MM.1S (cell line): ENCODE results near the gene RIPOR1.

Source experiments
- DNase-seq: peaks from one replicate; pipeline ENCODE4 v3.0.0-alpha.2; 2015
- H2AFZ ChIP-seq: fragments of 300-600 bp; sonication (generic); 2 replicates; pipeline ENCODE4 v1.6.0; 2016; ENCODE audit warnings: antibody characterized with exemption, low read length
- H3F3A ChIP-seq: fragments of 300-600 bp; sonication (generic); 2 replicates; pipeline ENCODE4 v1.6.1; 2016; ENCODE audit warnings: mild to moderate bottlenecking, antibody characterized with exemption, low read length, moderate library complexity, mixed read lengths; ENCODE audit not compliant: insufficient read depth
- H3K27ac ChIP-seq: fragments of 300-600 bp; sonication (generic); 2 replicates; pipeline ENCODE4 v1.5.1; 2016; ENCODE audit warnings: mild to moderate bottlenecking, low read length
- H3K27me3 ChIP-seq: fragments of 300-600 bp; sonication (generic); replicated peaks from 2 replicates; pipeline ENCODE4 v1.6.0; 2016; ENCODE audit warnings: low read length; ENCODE audit not compliant: insufficient read depth
- H3K36me3 ChIP-seq: fragments of 300-600 bp; sonication (generic); replicated peaks from 2 replicates; pipeline ENCODE4 v1.6.1; 2016; ENCODE audit warnings: mild to moderate bottlenecking, low read length, mixed read lengths; ENCODE audit not compliant: insufficient read depth
- H3K4me1 ChIP-seq: fragments of 300-600 bp; sonication (generic); 2 replicates; pipeline ENCODE4 v1.6.1; 2016; ENCODE audit warnings: low read length, mixed read lengths
- H3K4me2 ChIP-seq: fragments of 300-600 bp; sonication (generic); 2 replicates; pipeline ENCODE4 v1.6.0; 2016; ENCODE audit warnings: low read depth, low read length
- H3K4me3 ChIP-seq: fragments of 300-600 bp; sonication (generic); 2 replicates; pipeline ENCODE4 v1.5.1; 2016; ENCODE audit warnings: low read length, mixed read lengths
- H3K79me2 ChIP-seq: fragments of 300-600 bp; sonication (generic); 2 replicates; pipeline ENCODE4 v1.6.1; 2016; ENCODE audit warnings: mixed run types, low read length, mixed read lengths
- H3K9ac ChIP-seq: fragments of 300-600 bp; sonication (generic); 2 replicates; pipeline ENCODE4 v1.6.1; 2016; ENCODE audit warnings: low read length, mixed read lengths
- H3K9me2 ChIP-seq: fragments of 300-600 bp; sonication (generic); replicated peaks from 2 replicates; pipeline ENCODE4 v1.6.1; 2016; ENCODE audit warnings: mild to moderate bottlenecking, low read length, mixed read lengths; ENCODE audit not compliant: insufficient read depth
- H3K9me3 ChIP-seq: fragments of 300-600 bp; sonication (generic); replicated peaks from 2 replicates; pipeline ENCODE4 v1.6.1; 2016; ENCODE audit warnings: mild to moderate bottlenecking, low read length, mixed read lengths; ENCODE audit not compliant: insufficient read depth
- H4K20me1 ChIP-seq: fragments of 300-600 bp; sonication (generic); 2 replicates; pipeline ENCODE4 v1.6.1; 2016; ENCODE audit warnings: mild to moderate bottlenecking, low read length, moderate library complexity, mixed read lengths; ENCODE audit not compliant: insufficient read depth
- EZH2 ChIP-seq: fragments of 300-600 bp; sonication (generic); optimal IDR thresholded peaks from 2 replicates; pipeline ENCODE3; 2017; ENCODE audit warnings: low read depth, mild to moderate bottlenecking, antibody characterized with exemption, low read length, mixed read lengths
- EZH2phosphoT487 ChIP-seq: fragments of 300-600 bp; sonication (generic); IDR thresholded peaks from 2 replicates; pipeline ENCODE4 v1.6.1; 2018; ENCODE audit warnings: antibody characterized with exemption, low read length
- TF ChIP-seq, protein P1 (sequence below): fragments of 300-600 bp; sonication (generic); IDR thresholded peaks from 2 replicates; pipeline ENCODE4 v1.5.1; 2016; ENCODE audit warnings: antibody characterized with exemption, low read length, mixed read lengths

RIPOR1 gene

DNA sequence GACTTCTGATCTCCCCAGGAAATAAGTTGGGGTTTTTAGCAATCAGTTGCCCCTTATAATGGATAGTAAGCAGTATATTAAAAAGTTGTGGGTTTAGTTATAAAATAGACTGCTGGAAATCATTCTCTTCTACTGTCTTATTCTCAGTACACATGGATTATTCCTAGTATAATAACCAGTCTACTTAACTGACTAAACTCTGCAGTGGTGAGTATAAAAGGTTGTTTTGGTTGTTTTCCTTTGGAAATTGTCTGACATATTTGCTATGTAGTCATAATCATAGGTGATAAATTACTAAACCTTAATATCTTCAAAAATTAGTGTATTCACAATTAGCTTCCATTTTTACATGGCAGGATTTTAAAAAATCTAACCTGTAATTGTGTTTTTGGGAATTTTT is 65.1 kb downstream of the RIPOR1 start:
- Histone ChIP-seq H3K9ac (no peak overlapping the region), H2AFZ (no peak overlapping the region), H3K4me3 (no peak overlapping the region), H3K27me3 (no peaks in the 10 kb centered on the region), H3K4me2 (no peak overlapping the region), H3K4me1 (no peaks in the 10 kb centered on the region), H3K27ac (no peak overlapping the region), H4K20me1 (0 out of 2 replicates have a peak, but pooled peaks cover 7% of the 10 kb centered on the region), H3K36me3 (no peaks in the 10 kb centered on the region; the same call in none of the 2 replicates), H3F3A (no peaks in the 10 kb centered on the region), H3K9me3 (no peaks in the 10 kb centered on the region), H3K9me2 (no peaks in the 10 kb centered on the region), H3K79me2 (peaks cover 55% of the 10 kb centered on the region)
- DNase-seq: no peak
- TF ChIP-seq, protein P1, sequence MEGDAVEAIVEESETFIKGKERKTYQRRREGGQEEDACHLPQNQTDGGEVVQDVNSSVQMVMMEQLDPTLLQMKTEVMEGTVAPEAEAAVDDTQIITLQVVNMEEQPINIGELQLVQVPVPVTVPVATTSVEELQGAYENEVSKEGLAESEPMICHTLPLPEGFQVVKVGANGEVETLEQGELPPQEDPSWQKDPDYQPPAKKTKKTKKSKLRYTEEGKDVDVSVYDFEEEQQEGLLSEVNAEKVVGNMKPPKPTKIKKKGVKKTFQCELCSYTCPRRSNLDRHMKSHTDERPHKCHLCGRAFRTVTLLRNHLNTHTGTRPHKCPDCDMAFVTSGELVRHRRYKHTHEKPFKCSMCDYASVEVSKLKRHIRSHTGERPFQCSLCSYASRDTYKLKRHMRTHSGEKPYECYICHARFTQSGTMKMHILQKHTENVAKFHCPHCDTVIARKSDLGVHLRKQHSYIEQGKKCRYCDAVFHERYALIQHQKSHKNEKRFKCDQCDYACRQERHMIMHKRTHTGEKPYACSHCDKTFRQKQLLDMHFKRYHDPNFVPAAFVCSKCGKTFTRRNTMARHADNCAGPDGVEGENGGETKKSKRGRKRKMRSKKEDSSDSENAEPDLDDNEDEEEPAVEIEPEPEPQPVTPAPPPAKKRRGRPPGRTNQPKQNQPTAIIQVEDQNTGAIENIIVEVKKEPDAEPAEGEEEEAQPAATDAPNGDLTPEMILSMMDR: no peak
- TF ChIP-seq EZH2 (no peak), EZH2phosphoT487 (no peak)

DNA sequence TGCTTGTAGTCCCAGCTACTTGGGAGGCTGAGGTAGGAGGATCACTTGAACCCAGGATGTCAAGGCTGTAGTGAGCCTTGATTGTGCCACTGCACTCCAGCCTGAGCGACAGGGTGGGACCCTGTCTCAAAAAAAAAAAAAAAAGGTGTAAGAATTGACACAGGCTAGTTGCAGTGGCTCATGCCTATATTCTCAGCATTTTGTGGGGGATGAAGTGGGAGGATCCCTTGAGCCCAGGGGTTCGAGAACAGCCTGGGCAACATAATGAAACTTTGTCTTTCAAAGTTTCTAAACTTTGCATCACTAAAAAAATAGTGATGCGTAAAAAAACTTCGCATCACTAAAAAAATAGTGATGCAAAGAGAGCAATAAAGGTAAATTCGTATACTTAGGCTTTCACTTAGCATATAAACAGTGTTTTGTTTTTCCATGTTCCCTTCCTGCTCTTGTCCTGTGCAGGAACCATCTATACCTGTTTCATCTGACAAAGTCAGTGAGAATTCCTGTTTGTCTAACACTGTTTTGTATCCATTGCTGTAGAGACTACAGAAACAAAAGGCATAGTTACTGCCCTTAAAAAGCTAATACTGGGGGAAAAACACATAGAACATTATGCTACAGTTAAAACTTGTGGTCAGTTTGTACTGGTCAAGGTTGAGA is 65.8 kb downstream of the RIPOR1 start:
- Histone ChIP-seq H3K9ac (no peak overlapping the region), H2AFZ (no peak overlapping the region), H3K36me3 (no peaks in the 10 kb centered on the region; the same call in none of the 2 replicates), H3K4me2 (no peak overlapping the region), H3K4me1 (no peaks in the 10 kb centered on the region), H3F3A (0 out of 2 replicates have a peak, but pooled peaks cover under 1% of the 10 kb centered on the region), H3K9me3 (no peaks in the 10 kb centered on the region), H3K4me3 (no peak overlapping the region), H3K27me3 (no peaks in the 10 kb centered on the region), H3K9me2 (no peaks in the 10 kb centered on the region), H3K79me2 (peaks cover 61% of the 10 kb centered on the region), H3K27ac (no peak overlapping the region), H4K20me1 (0 out of 2 replicates have a peak, but pooled peaks cover 7% of the 10 kb centered on the region)
- TF ChIP-seq EZH2phosphoT487: no peak
- no peak for TF ChIP-seq EZH2
- TF ChIP-seq, protein P1: no peak
- DNase-seq: no peak

DNA sequence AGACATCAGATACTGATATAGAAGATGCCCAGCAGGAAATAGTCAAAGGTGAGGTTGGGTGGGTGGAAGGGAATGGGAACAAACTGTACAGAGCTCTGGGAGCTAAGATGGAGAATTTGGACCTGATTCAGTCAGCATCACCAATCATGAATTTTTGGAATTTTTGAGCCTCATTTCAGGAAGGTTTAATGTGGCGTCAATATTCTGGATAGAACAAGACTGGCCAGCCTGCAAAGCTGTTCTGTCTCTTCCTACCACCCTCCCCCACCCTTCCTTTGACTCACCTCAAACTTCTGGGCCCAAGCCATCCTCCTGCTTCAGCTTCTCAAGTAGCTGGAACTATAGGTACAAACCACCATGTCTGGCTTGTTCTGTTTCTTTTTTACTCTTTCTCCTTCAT is 66.3 kb downstream of the RIPOR1 start:
- Histone ChIP-seq H4K20me1 (0 out of 2 replicates have a peak, but pooled peaks cover 7% of the 10 kb centered on the region), H3K79me2 (peaks cover 67% of the 10 kb centered on the region), H3K9me3 (no peaks in the 10 kb centered on the region), H3K4me2 (no peak overlapping the region), H3K9me2 (no peaks in the 10 kb centered on the region), H3K9ac (no peak overlapping the region), H3K36me3 (no peaks in the 10 kb centered on the region; the same call in 1 of the 2 replicates), H3K27me3 (no peaks in the 10 kb centered on the region), H3K27ac (no peak overlapping the region), H3K4me3 (no peak overlapping the region), H3F3A (0 out of 2 replicates have a peak, but pooled peaks cover 3% of the 10 kb centered on the region), H2AFZ (no peak overlapping the region), H3K4me1 (no peaks in the 10 kb centered on the region)
- no peak for TF ChIP-seq EZH2
- DNase-seq: no peak
